ENCODE results near the gene PSMD5. TPM values are rescaled to one million over a fixed set of nuclear protein-coding genes. Genes with fewer than 3 reads are reported as not detected.

The PSMD5 gene
- total RNA-seq, 2 donors from 2014 or later, result 33.2 to 60.2 TPM

DNA sequence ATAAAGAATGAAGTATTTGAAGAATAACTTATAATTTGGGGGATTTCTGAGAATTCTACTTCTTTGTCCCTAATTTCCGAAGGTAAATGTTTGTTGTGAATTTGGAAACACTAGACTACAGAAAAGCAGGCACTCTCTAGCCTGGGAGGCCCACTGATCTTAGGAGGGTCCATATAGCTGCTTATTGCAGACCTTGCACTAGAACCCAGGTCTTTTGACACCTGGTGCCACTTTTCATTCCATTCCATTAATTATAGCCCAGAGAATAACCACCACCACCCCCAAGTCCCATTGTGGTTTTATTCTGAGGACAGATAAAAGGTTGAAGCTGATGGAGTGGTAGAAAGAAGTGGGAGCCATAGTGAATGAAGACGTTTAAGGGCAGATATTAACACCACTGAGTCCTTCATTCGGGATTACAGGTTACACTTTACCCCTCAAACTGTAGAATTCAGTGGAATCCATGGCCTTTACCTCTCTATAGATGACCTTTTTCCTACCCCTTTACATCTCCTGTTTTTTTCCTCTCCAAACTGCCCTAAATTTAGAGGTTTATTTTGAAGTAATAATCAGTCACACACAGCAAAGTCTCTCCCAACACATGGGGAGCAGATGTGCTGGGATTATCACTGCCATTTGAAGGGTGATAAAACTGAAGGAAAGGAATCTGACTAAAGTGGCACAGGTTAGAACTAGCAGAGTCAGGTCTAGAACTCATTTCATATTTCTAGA lies 12.0 kb upstream of the PSMD5 start:
- Histone ChIP-seq H3K9me3 (no peaks in the 10 kb centered on the region), H3K4me3 (no peak overlapping the region), H3K36me3 (no peaks in the 10 kb centered on the region), H3K9ac (ENCODE audit: low read depth in 2 of 2, low read length in 2 of 2) (no peak overlapping the region), H3K27me3 (no peaks in the 10 kb centered on the region), H3K4me1 (no peaks in the 10 kb centered on the region), H3K27ac (no peak overlapping the region)
- DNase-seq, result no peak
- intact Hi-C loops (cut with DNase I), result no loop called here
- TF ChIP-seq CTCF (IDR thresholded peaks at IDR 0.05), result no peak

- no peak for DNase-seq
- H3K4me1 ChIP-seq, result no peaks in the 10 kb centered on the region
- H3K9ac ChIP-seq (ENCODE audit: low read depth in 2 of 2, low read length in 2 of 2), result no peak overlapping the region
- H3K36me3 ChIP-seq, result no peaks in the 10 kb centered on the region
- no peaks in the 10 kb centered on the region for H3K9me3 ChIP-seq
- no peaks in the 10 kb centered on the region for H3K27me3 ChIP-seq
- intact Hi-C loops (cut with DNase I), result no loop called here
- no peak overlapping the region for H3K27ac ChIP-seq
- no peak overlapping the region for H3K4me3 ChIP-seq
- no peak for TF ChIP-seq CTCF (IDR thresholded peaks at IDR 0.05)
These were observed 10.5 kb upstream of the PSMD5 start for GRCh38 chr9:120853198-120853597.

GRCh38 chr9:120852240-120853010 lies 9.7 kb upstream of the PSMD5 start:
- H3K9ac ChIP-seq (ENCODE audit: low read depth in 2 of 2, low read length in 2 of 2), result no peak overlapping the region
- no peak overlapping the region for H3K27ac ChIP-seq
- no peak for DNase-seq
- H3K36me3 ChIP-seq, result no peaks in the 10 kb centered on the region
- no peaks in the 10 kb centered on the region for H3K27me3 ChIP-seq
- no peak overlapping the region for H3K4me3 ChIP-seq
- no peaks in the 10 kb centered on the region for H3K9me3 ChIP-seq
- no peak for TF ChIP-seq CTCF (IDR thresholded peaks at IDR 0.05)
- H3K4me1 ChIP-seq, result no peaks in the 10 kb centered on the region
- intact Hi-C loops (cut with DNase I), result no loop called here

DNA sequence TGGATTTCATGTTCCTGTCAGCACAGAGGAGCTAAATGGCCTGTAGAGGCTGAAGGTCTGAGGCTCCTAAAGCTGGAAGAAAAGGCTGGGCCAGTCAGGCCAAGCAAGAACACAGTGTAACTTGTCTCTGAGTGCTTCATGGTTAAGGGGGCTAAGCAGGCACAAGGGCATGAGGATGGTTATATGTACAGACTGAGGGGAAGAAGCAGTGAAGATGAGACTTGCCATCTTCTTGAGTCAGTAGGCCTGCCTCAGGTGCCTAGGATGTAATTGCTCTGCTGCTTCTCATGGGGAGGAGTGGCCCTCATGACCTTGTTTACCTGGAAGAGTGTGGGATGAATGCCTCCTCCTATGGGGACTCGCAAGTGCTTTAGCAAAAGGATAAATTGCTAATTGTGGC lies 8.7 kb upstream of the PSMD5 start:
- H3K27me3 ChIP-seq, result no peaks in the 10 kb centered on the region
- DNase-seq, result no peak
- intact Hi-C loops (cut with DNase I), result no loop called here

DNA sequence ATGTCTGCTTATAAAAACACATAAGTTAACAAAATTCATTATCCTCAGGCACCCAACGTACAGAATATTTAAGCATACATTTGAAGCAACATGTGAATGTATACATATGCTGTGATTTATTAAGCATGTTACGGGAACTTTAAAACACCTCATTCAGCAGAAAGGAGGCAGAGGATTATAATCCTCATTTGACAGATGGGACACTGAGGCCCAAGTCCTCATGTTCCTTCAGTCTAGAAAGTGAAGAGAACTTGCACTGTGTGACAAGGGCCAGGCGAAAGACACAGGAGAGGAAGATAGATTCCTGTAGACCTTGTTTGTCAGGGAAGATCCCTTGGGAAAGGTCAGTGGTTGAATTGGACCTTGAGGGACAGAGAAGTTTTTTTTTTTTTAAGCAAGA lies 7.6 kb upstream of the PSMD5 start:
- H3K27me3 ChIP-seq, result no peaks in the 10 kb centered on the region
- no peaks in the 10 kb centered on the region for H3K9me3 ChIP-seq
- no peaks in the 10 kb centered on the region for H3K36me3 ChIP-seq
- intact Hi-C loops (cut with DNase I), result no loop called here
- TF ChIP-seq CTCF (IDR thresholded peaks at IDR 0.05), result no peak
- no peak overlapping the region for H3K4me3 ChIP-seq
- H3K9ac ChIP-seq (ENCODE audit: low read depth in 2 of 2, low read length in 2 of 2), result no peak overlapping the region
- H3K27ac ChIP-seq, result no peak overlapping the region
- no peak for DNase-seq
- H3K4me1 ChIP-seq, result no peaks in the 10 kb centered on the region

More for the DNA sequence above, 8.7 kb upstream of the PSMD5 start:
- Histone ChIP-seq H3K36me3 (no peaks in the 10 kb centered on the region), H3K4me1 (no peaks in the 10 kb centered on the region), H3K9me3 (no peaks in the 10 kb centered on the region), H3K4me3 (no peak overlapping the region), H3K9ac (ENCODE audit: low read depth in 2 of 2, low read length in 2 of 2) (no peak overlapping the region), H3K27ac (no peak overlapping the region)
- TF ChIP-seq CTCF (IDR thresholded peaks at IDR 0.05), result no peak

Measured in colonic mucosa (tissue), 4 donors.